Endothelial cell of umbilical vein (primary cell): ENCODE data around the gene GJB5. TPM values are rescaled to one million over a fixed set of nuclear protein-coding genes. Genes with fewer than 3 reads are reported as not detected.

Experiments
- BruUV-seq: library from RNA; stranded (reverse); fragments of 400-500 nt; replicated peaks from 2 replicates; lab custom pipeline; 2021; lab: Mats Ljungman, UMichigan
- CTCF ChIA-PET: fragments of 300-600, 350-600 bp; sonication (Branson Sonifier 250); formaldehyde crosslinking; loops from one replicate; lab custom pipeline; 2021; ENCODE audit warnings: antibody characterized with exemption, inconsistent platforms; lab: Charles Lee
- POLR2A ChIA-PET: fragments of 300-600, 350-600 bp; sonication (Branson Sonifier 250); formaldehyde crosslinking; loops from one replicate; lab custom pipeline; 2021; ENCODE audit warnings: antibody characterized with exemption, inconsistent platforms; lab: Charles Lee
- DNase-seq: peaks from one replicate; pipeline ENCODE4 v3.0.0-alpha.2; 2011; ENCODE audit warnings: low read depth, low spot score
- FAIRE-seq: peaks from 2 replicates; lab custom pipeline; 2011; peaks lifted over from hg19 to GRCh38; lab: Jason Lieb, UNC
- H2AFZ ChIP-seq: 2 replicates; pipeline ENCODE4 v1.6.0; 2012; ENCODE audit warnings: low read depth, low read length, control low read depth, inconsistent platforms
- H3K27ac ChIP-seq: 2 replicates; pipeline ENCODE4 v1.5.1; 2011; ENCODE audit warnings: low read depth, mild to moderate bottlenecking, control low read depth, low read length, moderate library complexity; ENCODE audit not compliant: insufficient read depth
- H3K27me3 ChIP-seq, 2 experiments: 2 replicates each; pipeline versions ENCODE4 v1.6.0 to v1.6.1; 2011; ENCODE audit warnings: low read length in 2 of 2, mixed read lengths in 1 of 2; ENCODE audit not compliant: control insufficient read depth in 2 of 2, insufficient read depth in 2 of 2
- H3K36me3 ChIP-seq, 2 experiments: 2 replicates in 1 of 2; 3 replicates in 1 of 2; pipeline ENCODE4 v1.5.1; 2011; ENCODE audit warnings: low read length in 2 of 2, mild to moderate bottlenecking in 1 of 2, moderate library complexity in 1 of 2; ENCODE audit not compliant: control insufficient read depth in 2 of 2, insufficient read depth in 2 of 2; ENCODE audit errors: extremely low read depth in 1 of 2
- H3K4me1 ChIP-seq: 3 replicates; pipeline ENCODE4 v1.5.1; 2011; ENCODE audit warnings: mild to moderate bottlenecking, low read length; ENCODE audit not compliant: control insufficient read depth, insufficient read depth; ENCODE audit errors: extremely low read depth
- H3K4me2 ChIP-seq: 2 replicates; pipeline ENCODE4 v1.6.1; 2011; ENCODE audit warnings: low read length, control low read depth, mixed read lengths; ENCODE audit not compliant: insufficient read depth
- H3K4me3 ChIP-seq, 3 experiments: fragments of 200-600 bp in 1 of 3; sonication (generic), shearing (Covaris generic) in 1 of 3; replicated peaks in 1 of 3; 2 replicates each; pipeline ENCODE4 v1.5.1; 2011 to 2016; ENCODE audit warnings: control low read depth in 3 of 3, low read length in 3 of 3, mild to moderate bottlenecking in 2 of 3, inconsistent platforms in 1 of 3, low read depth in 1 of 3, moderate library complexity in 1 of 3; ENCODE audit not compliant: insufficient read depth in 1 of 3
- H3K79me2 ChIP-seq: 2 replicates; pipeline ENCODE4 v1.6.0; 2012; ENCODE audit warnings: low read length, inconsistent platforms; ENCODE audit not compliant: control insufficient read depth, insufficient read depth
- H3K9ac ChIP-seq: replicated peaks from 2 replicates; pipeline ENCODE3; 2011; ENCODE audit warnings: low read length, control low read depth; ENCODE audit not compliant: insufficient read depth; ENCODE audit errors: extremely low read depth
- H3K9me1 ChIP-seq: replicated peaks from 3 replicates; pipeline ENCODE4 v1.6.0; 2011; ENCODE audit warnings: mild to moderate bottlenecking, low read length; ENCODE audit not compliant: control insufficient read depth, insufficient read depth; ENCODE audit errors: extremely low read depth
- H3K9me3 ChIP-seq: replicated peaks from 2 replicates; pipeline ENCODE4 v1.5.1; 2012; ENCODE audit warnings: low read length, inconsistent platforms; ENCODE audit not compliant: control insufficient read depth, insufficient read depth
- H4K20me1 ChIP-seq: replicated peaks from 2 replicates; pipeline ENCODE3; 2011; ENCODE audit warnings: mild to moderate bottlenecking, low read length; ENCODE audit not compliant: control insufficient read depth, insufficient read depth; ENCODE audit errors: extremely low read depth
- CTCF ChIP-seq, 2 donors: IDR thresholded peaks; 1 replicate in 1 of 2; 2 replicates in 1 of 2; pipeline ENCODE4 v1.5.1; 2011; ENCODE audit warnings: low read length in 2 of 2, mild to moderate bottlenecking in 2 of 2, moderate library complexity in 2 of 2, control low read depth in 1 of 2, inconsistent platforms in 1 of 2, low read depth in 1 of 2; ENCODE audit not compliant: insufficient read depth in 1 of 2; ENCODE audit errors: extremely low read depth in 1 of 2
- EZH2 ChIP-seq: IDR thresholded peaks from 2 replicates; pipeline ENCODE4 v1.6.1; 2012; ENCODE audit warnings: borderline replicate concordance, low read depth, mild to moderate bottlenecking, moderate library complexity, low read length, inconsistent platforms; ENCODE audit not compliant: severe bottlenecking
- FOS ChIP-seq: IDR thresholded peaks from 2 replicates; pipeline ENCODE4 v1.6.1; 2011; ENCODE audit warnings: mild to moderate bottlenecking, low read length, moderate library complexity, borderline replicate concordance; ENCODE audit not compliant: insufficient read depth
- GATA2 ChIP-seq: IDR thresholded peaks from 2 replicates; pipeline ENCODE4 v1.7.0; 2011; ENCODE audit warnings: low read depth, mild to moderate bottlenecking, moderate library complexity, mixed read lengths, low read length; ENCODE audit not compliant: insufficient read length, insufficient read depth
- JUN ChIP-seq: IDR thresholded peaks from 2 replicates; pipeline ENCODE4 v1.6.1; 2011; ENCODE audit warnings: borderline replicate concordance, low read depth; ENCODE audit not compliant: insufficient read length, insufficient read depth
- MAX ChIP-seq: IDR thresholded peaks from 2 replicates; pipeline ENCODE4 v1.6.1; 2011; ENCODE audit not compliant: insufficient read depth, insufficient read length
- MYC ChIP-seq: IDR thresholded peaks from one replicate; pipeline ENCODE4 v1.6.1; 2011; ENCODE audit warnings: mild to moderate bottlenecking, low read depth, low read length
- POLR2A ChIP-seq: IDR thresholded peaks from 2 replicates; pipeline ENCODE4 v1.6.1; 2012; ENCODE audit warnings: low read depth, mild to moderate bottlenecking, control low read depth, low read length
- POLR2AphosphoS5 ChIP-seq: IDR thresholded peaks from 2 replicates; pipeline ENCODE4 v1.6.1; 2012; ENCODE audit warnings: low read depth, mild to moderate bottlenecking, control low read depth, low read length, moderate library complexity; ENCODE audit not compliant: insufficient read depth
- dilution Hi-C: fragments of 300-500 bp; cut with MboI; formaldehyde crosslinking; loops from one replicate; pipeline ENCODE4 v1.15.0; 2019; ENCODE audit warnings: low sequenced_read_pairs; ENCODE audit not compliant: extremely low pct_ligation_motif_present
- intact Hi-C: fragments of 100-400 bp; cut with micrococcal nuclease; formaldehyde crosslinking; loops from one replicate; pipeline ENCODE4 v1.10.0; 2022
- polyA plus RNA-seq, 4 experiments: library from polyadenylated mRNA; depleted of rRNA in 3 of 4; stranded (reverse) in 3 of 4; unstranded in 1 of 4; fragments of >200 nt; gene quantifications; 2 replicates each; pipeline versions ENCODE4 v1.2.1 to v1.2.3, GENCODE V29; 2011 to 2012; ENCODE audit warnings: missing spikeins in 1 of 4
- total RNA-seq: library from RNA; stranded (reverse); gene quantifications from 2 replicates; pipeline ENCODE4 v1.2.3, GENCODE V29; 2021

The GJB5 gene
- total and polyA plus RNA-seq, 2 donors (not counting 3 experiments of a cell fraction or from before 2014, with no cell fraction given) = not detected

GRCh38 chr1:34712007-34712688 is 42.7 kb upstream of the GJB5 start:
- no peak overlapping the region for H3K4me2 ChIP-seq
- ChIA-PET POLR2A (no interaction called here), CTCF (no interaction called here)
- no peaks in the 10 kb centered on the region for H3K36me3 ChIP-seq
- no peaks in the 10 kb centered on the region for H4K20me1 ChIP-seq
- FAIRE-seq = no peak
- H3K9ac ChIP-seq = no peak overlapping the region
- H3K4me3 ChIP-seq = no peak overlapping the region
- dilution Hi-C loops = no loop called here
- H3K27me3 ChIP-seq = no peaks in the 10 kb centered on the region
- H3K9me1 ChIP-seq = no peaks in the 10 kb centered on the region
- TF ChIP-seq MYC (no peak), CTCF (IDR thresholded peaks at IDR 0.05; ENCODE audit: extremely low read depth in 1 of 2, insufficient read depth in 1 of 2, low read depth in 1 of 2, low read length in 2 of 2) (no peak), MAX (no peak), POLR2AphosphoS5 (no peak)
- no peak overlapping the region for H2AFZ ChIP-seq
- DNase-seq = no peak
- no peak overlapping the region for H3K27ac ChIP-seq
- no peaks in the 10 kb centered on the region for H3K79me2 ChIP-seq
- no TSS peak for BruUV-seq
- no peaks in the 10 kb centered on the region for H3K9me3 ChIP-seq
- no peaks in the 10 kb centered on the region for H3K4me1 ChIP-seq
- intact Hi-C loops = no loop called here

- FAIRE-seq (no peak), DNase-seq (no peak)
- intact Hi-C loops = no loop called here
- Histone ChIP-seq H4K20me1 (no peaks in the 10 kb centered on the region), H3K36me3 (no peaks in the 10 kb centered on the region), H3K27me3 (no peaks in the 10 kb centered on the region), H3K27ac (no peak overlapping the region), H3K4me1 (no peaks in the 10 kb centered on the region), H3K79me2 (no peaks in the 10 kb centered on the region), H3K9ac (no peak overlapping the region), H3K4me2 (no peak overlapping the region), H3K4me3 (no peak overlapping the region), H3K9me1 (no peaks in the 10 kb centered on the region), H2AFZ (no peak overlapping the region), H3K9me3 (no peaks in the 10 kb centered on the region)
- no TSS peak for BruUV-seq
- TF ChIP-seq MYC (no peak), CTCF (IDR thresholded peaks at IDR 0.05; ENCODE audit: extremely low read depth in 1 of 2, insufficient read depth in 1 of 2, low read depth in 1 of 2, low read length in 2 of 2) (no peak), POLR2AphosphoS5 (no peak), GATA2 (no peak), JUN (no peak), FOS (no peak), MAX (no peak), POLR2A (no peak), EZH2 (no peak)
- dilution Hi-C loops = no loop called here
- ChIA-PET CTCF (no interaction called here), POLR2A (no interaction called here)
These were observed 41.4 kb upstream of the GJB5 start for GRCh38 chr1:34713443-34713842.
